Left lung (tissue), 10 donors: ENCODE data around the gene LYZL6. TPM values are rescaled to one million over a fixed set of nuclear protein-coding genes. Genes with fewer than 3 reads are reported as not detected.

Experiments used
- ATAC-seq: fragments of 200-7000 bp; cut with Tn5 transposase; one replicate; pipeline ENCODE4 v1.9.1; 2020; ENCODE audit warnings: moderate library complexity
- DNase-seq, 4 donors: peaks; one replicate each; pipeline ENCODE4 v3.0.0-alpha.2; 2013 to 2020
- H3K27ac ChIP-seq, 2 donors: fragments of 200-600 bp; sonication (generic) in 1 of 2; one replicate each; pipeline versions ENCODE4 v1.5.0 to v1.8.0; 2020 to 2021
- H3K27me3 ChIP-seq, 2 donors: fragments of 200-600 bp; sonication (generic) in 1 of 2; one replicate each; pipeline versions ENCODE4 v1.5.0 to v1.8.0; 2020 to 2021
- H3K36me3 ChIP-seq, 2 donors: fragments of 200-600 bp; sonication (generic) in 1 of 2; one replicate each; pipeline versions ENCODE4 v1.5.0 to v1.8.0; 2020 to 2021
- H3K4me1 ChIP-seq, 2 donors: fragments of 200-600 bp; one replicate each; pipeline ENCODE4 v1.8.0; 2021
- H3K4me3 ChIP-seq, 2 donors: fragments of 200-600 bp; sonication (generic) in 1 of 2; one replicate each; pipeline versions ENCODE4 v1.5.0 to v1.8.0; 2020 to 2021; ENCODE audit warnings: mild to moderate bottlenecking in 1 of 2
- H3K9me3 ChIP-seq, 2 donors: fragments of 200-600 bp; sonication (generic) in 1 of 2; one replicate each; pipeline versions ENCODE4 v1.5.0 to v1.8.0; 2020 to 2021
- intact Hi-C, 2 donors: fragments of 100-400 bp; cut with DNase I; formaldehyde crosslinking; loops; one replicate each; pipeline versions ENCODE4 v1.11.2 to v1.14.2; 2022
- polyA plus RNA-seq, 6 donors: library from polyadenylated mRNA; unstranded; fragments of 120-200 nt; gene quantifications; one replicate each; pipeline ENCODE4 v1.2.1, GENCODE V29; 2013; ENCODE audit not compliant: insufficient read length in 6 of 6
- total RNA-seq, 2 donors: library from RNA; stranded (reverse); fragmentation: NEBNext Ultra II Directional; extraction: Animal tissue kit (Norgen Biotek cat#: 25700); gene quantifications; one replicate each; pipeline ENCODE4 v1.2.1, GENCODE V29; 2021
- TF ChIP-seq, protein P1 (sequence below), 2 donors: fragments of 200-600 bp; sonication (generic) in 1 of 2; IDR thresholded peaks; one replicate each; pipeline versions ENCODE4 v1.5.0 to v1.8.0; 2021; ENCODE audit warnings: antibody characterized with exemption in 2 of 2
- donor health status: DM: no; HTN: yes; CAD: no.
- donor health status: DM: no; HTN: no; CAD: no.

LYZL6 gene
- total and polyA plus RNA-seq, 8 donors, result not detected

- H3K9me3 ChIP-seq, result no peaks in the 10 kb centered on the region
- DNase-seq, result no peak
- H3K27me3 ChIP-seq, result no peaks in the 10 kb centered on the region
- H3K36me3 ChIP-seq, result no peaks in the 10 kb centered on the region
- no peak for ATAC-seq
- TF ChIP-seq, protein P1, sequence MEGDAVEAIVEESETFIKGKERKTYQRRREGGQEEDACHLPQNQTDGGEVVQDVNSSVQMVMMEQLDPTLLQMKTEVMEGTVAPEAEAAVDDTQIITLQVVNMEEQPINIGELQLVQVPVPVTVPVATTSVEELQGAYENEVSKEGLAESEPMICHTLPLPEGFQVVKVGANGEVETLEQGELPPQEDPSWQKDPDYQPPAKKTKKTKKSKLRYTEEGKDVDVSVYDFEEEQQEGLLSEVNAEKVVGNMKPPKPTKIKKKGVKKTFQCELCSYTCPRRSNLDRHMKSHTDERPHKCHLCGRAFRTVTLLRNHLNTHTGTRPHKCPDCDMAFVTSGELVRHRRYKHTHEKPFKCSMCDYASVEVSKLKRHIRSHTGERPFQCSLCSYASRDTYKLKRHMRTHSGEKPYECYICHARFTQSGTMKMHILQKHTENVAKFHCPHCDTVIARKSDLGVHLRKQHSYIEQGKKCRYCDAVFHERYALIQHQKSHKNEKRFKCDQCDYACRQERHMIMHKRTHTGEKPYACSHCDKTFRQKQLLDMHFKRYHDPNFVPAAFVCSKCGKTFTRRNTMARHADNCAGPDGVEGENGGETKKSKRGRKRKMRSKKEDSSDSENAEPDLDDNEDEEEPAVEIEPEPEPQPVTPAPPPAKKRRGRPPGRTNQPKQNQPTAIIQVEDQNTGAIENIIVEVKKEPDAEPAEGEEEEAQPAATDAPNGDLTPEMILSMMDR (IDR thresholded peaks at IDR 0.05), result no peak
- peaks cover 0 to 38% of the 10 kb centered on the region in 2 donors for H3K4me1 ChIP-seq
- intact Hi-C loops, result no loop called here
- no peak overlapping the region for H3K27ac ChIP-seq
- no peak overlapping the region for H3K4me3 ChIP-seq
Observed at GRCh38 chr17:35895636-35896587, 47.6 kb downstream of the LYZL6 start.

- peaks cover 0 to 46% of the 10 kb centered on the region in 2 donors for H3K4me1 ChIP-seq
- no peaks in the 10 kb centered on the region for H3K9me3 ChIP-seq
- no peak for ATAC-seq
- TF ChIP-seq, protein P1 (IDR thresholded peaks at IDR 0.05), result no peak
- intact Hi-C loops, result no loop called here
- no peaks in the 10 kb centered on the region for H3K36me3 ChIP-seq
- H3K27ac ChIP-seq, result no peak overlapping the region
- DNase-seq, result no peak
- no peak overlapping the region for H3K4me3 ChIP-seq
- no peaks in the 10 kb centered on the region for H3K27me3 ChIP-seq
Observed at GRCh38 chr17:35894206-35894605, 49.3 kb downstream of the LYZL6 start.

DNA sequence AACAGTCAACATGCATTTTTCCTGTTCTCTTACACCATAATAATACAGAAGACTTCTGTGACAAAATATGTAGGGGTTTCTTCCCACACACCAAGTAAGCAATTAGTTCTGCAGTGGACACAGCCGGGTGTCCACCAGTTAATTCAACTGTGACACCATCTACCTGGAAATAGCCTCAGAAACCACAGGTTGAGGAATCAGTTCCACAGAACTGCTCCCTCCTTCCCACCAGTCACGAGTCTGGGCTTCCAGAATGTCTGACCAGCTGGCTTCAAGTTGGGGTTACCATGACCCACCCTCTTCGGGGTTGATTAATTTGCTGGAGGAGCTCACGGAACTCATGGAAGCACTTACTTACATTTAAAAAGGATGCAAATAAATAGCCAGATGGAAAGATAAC is 49.8 kb downstream of the LYZL6 start:
- H3K36me3 ChIP-seq, result no peaks in the 10 kb centered on the region
- no peaks in the 10 kb centered on the region for H3K9me3 ChIP-seq
- intact Hi-C loops, result no loop called here
- H3K4me3 ChIP-seq, result no peak overlapping the region
- ATAC-seq (no peak), DNase-seq (no peak)
- H3K27me3 ChIP-seq, result no peaks in the 10 kb centered on the region
- no peak overlapping the region for H3K27ac ChIP-seq
- peaks cover 0 to 44% of the 10 kb centered on the region in 2 donors for H3K4me1 ChIP-seq
- TF ChIP-seq, protein P1 (IDR thresholded peaks at IDR 0.05), result no peak

GRCh38 chr17:35892091-35893035 is 51.1 kb downstream of the LYZL6 start:
- peak overlapping the region in 1 of 2 donors; percentile 6 for H3K27ac ChIP-seq
- ATAC-seq, result peak; percentile 37
- H3K27me3 ChIP-seq, result no peaks in the 10 kb centered on the region
- H3K36me3 ChIP-seq, result no peaks in the 10 kb centered on the region
- H3K4me1 ChIP-seq, result peaks cover 0 to 38% of the 10 kb centered on the region in 2 donors
- no peak for DNase-seq
- no peaks in the 10 kb centered on the region for H3K9me3 ChIP-seq
- TF ChIP-seq, protein P1 (IDR thresholded peaks at IDR 0.05), result no peak
- H3K4me3 ChIP-seq, result no peak overlapping the region
- intact Hi-C loops, result no loop called here
